Measurements from ENCODE around the gene OR52J3.

The OR52J3 gene

DNA sequence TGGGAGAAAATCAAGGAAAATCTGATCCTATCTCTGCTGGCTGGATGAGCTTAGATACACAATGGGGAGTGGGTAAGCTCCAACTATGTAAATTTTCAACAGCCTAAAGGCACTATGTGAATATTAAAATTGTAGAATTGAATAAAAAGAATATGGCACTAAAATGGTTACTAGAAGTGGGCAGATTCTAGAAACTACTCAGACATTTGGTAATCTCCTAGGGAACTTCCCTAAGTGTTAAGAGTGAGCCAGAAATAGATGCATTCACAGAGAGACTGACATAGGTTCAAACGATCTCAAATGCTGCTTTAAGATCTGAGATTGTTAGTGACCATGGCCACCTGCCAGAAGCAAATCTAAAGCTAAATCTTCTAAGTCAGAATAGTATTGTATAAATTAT lies 18.7 kb downstream of the OR52J3 start (continued):
- no peak for TF ChIP-seq ZNF70 (CRISPR knock-in tag; IDR thresholded peaks at IDR 0.05)
- TF ChIP-seq ZNF565 (CRISPR knock-in tag; conservative IDR thresholded peaks at IDR 0.05; ENCODE audit: low read depth): no peak
- TF ChIP-seq ISL1 (CRISPR knock-in tag; IDR thresholded peaks at IDR 0.05): no peak

DNA sequence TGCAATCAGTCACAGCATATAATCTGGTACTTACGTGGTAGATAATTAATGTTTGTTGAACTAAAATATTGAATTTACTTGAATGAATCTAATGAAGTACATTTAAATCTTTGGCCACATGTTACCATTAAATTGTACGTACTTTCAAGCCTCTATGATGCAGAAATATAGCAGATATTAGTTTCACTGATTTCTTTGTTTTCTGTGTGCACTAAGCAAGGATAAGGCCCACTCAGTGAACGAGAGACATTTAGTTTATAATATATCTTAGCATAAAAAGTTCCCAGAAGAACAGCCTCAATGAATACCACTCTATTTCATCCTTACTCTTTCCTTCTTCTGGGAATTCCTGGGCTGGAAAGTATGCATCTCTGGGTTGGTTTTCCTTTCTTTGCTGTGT lies 22.9 kb downstream of the OR52J3 start, which contains the start of gene OR52E1:
Gene OR52E1 (plus strand): TSS at position 301 of the 400 bp plus-strand sequence.
- ATAC-seq: no peak
- TF ChIP-seq ZNF565 (CRISPR knock-in tag; conservative IDR thresholded peaks at IDR 0.05; ENCODE audit: low read depth) (no peak), ESRRG (CRISPR knock-in tag; IDR thresholded peaks at IDR 0.05) (no peak), BACH2 (CRISPR knock-in tag; IDR thresholded peaks at IDR 0.05; ENCODE audit: borderline replicate concordance) (no peak), GLIS3 (CRISPR knock-in tag; IDR thresholded peaks at IDR 0.05) (no peak), ZFP30 (CRISPR knock-in tag; IDR thresholded peaks at IDR 0.05) (no peak), RARB (CRISPR knock-in tag; IDR thresholded peaks at IDR 0.05) (no peak), ZNF8 (CRISPR knock-in tag; IDR thresholded peaks at IDR 0.05) (no peak), ZFP3 (CRISPR knock-in tag; IDR thresholded peaks at IDR 0.05) (no peak), ZC3H10 (CRISPR knock-in tag; IDR thresholded peaks at IDR 0.05) (no peak), ARNTL (CRISPR knock-in tag; IDR thresholded peaks at IDR 0.05; ENCODE audit: borderline replicate concordance, low read depth) (no peak), TCF4 (CRISPR knock-in tag; IDR thresholded peaks at IDR 0.05; ENCODE audit: borderline replicate concordance) (no peak)
- TF ChIP-seq, protein P1, sequence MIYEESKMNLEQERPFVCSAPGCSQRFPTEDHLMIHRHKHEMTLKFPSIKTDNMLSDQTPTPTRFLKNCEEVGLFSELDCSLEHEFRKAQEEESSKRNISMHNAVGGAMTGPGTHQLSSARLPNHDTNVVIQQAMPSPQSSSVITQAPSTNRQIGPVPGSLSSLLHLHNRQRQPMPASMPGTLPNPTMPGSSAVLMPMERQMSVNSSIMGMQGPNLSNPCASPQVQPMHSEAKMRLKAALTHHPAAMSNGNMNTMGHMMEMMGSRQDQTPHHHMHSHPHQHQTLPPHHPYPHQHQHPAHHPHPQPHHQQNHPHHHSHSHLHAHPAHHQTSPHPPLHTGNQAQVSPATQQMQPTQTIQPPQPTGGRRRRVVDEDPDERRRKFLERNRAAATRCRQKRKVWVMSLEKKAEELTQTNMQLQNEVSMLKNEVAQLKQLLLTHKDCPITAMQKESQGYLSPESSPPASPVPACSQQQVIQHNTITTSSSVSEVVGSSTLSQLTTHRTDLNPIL (CRISPR knock-in tag; IDR thresholded peaks at IDR 0.05; ENCODE audit: low read depth): no peak

DNA sequence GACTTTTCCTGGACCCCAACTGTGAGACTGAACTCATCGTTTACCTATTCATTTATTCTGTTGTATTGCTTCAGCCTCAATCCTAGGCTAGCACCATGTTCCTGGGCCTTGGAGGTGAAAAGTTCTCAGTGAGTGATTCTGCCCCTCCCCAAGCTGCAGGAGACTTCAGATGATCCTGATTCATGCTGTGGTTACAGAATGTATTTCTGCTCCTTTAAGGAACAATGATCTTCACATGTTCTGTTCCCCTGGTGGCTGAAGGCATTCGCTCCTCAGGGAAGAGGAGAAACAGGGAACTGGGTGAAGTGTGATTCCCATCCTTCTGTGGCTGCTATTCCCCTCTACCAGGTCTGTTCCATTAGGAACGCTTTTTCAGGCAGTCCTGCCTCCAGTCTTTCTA lies 25.5 kb downstream of the OR52J3 start:
- TF ChIP-seq RARB (CRISPR knock-in tag; IDR thresholded peaks at IDR 0.05) (no peak), PPARA (CRISPR knock-in tag; IDR thresholded peaks at IDR 0.05; ENCODE audit: borderline replicate concordance) (no peak)
- TF ChIP-seq, protein P1 (CRISPR knock-in tag; IDR thresholded peaks at IDR 0.05; ENCODE audit: low read depth): no peak
- no peak for ATAC-seq

DNA sequence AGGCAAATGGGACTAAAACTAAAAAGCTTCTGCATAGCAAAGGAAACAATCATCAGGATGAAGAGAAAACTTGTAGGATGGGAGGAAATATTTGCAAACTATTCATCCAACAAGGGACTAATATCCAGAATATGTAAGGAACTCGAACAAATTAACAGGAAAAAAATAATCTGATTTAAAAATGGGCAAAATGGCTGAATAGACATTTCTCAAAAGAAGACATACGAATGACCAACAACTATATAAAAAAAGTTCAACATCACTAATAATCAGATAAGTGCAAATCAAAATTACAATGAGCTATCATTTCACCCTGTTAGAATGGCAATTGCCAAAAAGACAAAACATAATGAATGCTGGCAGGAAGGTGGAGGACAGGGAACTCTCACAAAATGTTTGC lies 35.1 kb downstream of the OR52J3 start:
- ATAC-seq: no peak
- TF ChIP-seq, protein P2, sequence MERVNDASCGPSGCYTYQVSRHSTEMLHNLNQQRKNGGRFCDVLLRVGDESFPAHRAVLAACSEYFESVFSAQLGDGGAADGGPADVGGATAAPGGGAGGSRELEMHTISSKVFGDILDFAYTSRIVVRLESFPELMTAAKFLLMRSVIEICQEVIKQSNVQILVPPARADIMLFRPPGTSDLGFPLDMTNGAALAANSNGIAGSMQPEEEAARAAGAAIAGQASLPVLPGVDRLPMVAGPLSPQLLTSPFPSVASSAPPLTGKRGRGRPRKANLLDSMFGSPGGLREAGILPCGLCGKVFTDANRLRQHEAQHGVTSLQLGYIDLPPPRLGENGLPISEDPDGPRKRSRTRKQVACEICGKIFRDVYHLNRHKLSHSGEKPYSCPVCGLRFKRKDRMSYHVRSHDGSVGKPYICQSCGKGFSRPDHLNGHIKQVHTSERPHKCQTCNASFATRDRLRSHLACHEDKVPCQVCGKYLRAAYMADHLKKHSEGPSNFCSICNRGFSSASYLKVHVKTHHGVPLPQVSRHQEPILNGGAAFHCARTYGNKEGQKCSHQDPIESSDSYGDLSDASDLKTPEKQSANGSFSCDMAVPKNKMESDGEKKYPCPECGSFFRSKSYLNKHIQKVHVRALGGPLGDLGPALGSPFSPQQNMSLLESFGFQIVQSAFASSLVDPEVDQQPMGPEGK (CRISPR knock-in tag; IDR thresholded peaks at IDR 0.05; ENCODE audit: borderline replicate concordance): no peak
- TF ChIP-seq PPARA (CRISPR knock-in tag; IDR thresholded peaks at IDR 0.05; ENCODE audit: borderline replicate concordance): no peak
- no peak for TF ChIP-seq GLIS3 (CRISPR knock-in tag; IDR thresholded peaks at IDR 0.05)
- no peak for TF ChIP-seq CSDC2 (CRISPR knock-in tag; IDR thresholded peaks at IDR 0.05)
- no peak for TF ChIP-seq ZNF70 (CRISPR knock-in tag; IDR thresholded peaks at IDR 0.05)
- TF ChIP-seq, protein P1 (CRISPR knock-in tag; IDR thresholded peaks at IDR 0.05; ENCODE audit: low read depth): no peak
- no peak for TF ChIP-seq ZFP3 (CRISPR knock-in tag; IDR thresholded peaks at IDR 0.05)
- TF ChIP-seq OSR1 (CRISPR knock-in tag; IDR thresholded peaks at IDR 0.05): no peak
- TF ChIP-seq, protein P3, sequence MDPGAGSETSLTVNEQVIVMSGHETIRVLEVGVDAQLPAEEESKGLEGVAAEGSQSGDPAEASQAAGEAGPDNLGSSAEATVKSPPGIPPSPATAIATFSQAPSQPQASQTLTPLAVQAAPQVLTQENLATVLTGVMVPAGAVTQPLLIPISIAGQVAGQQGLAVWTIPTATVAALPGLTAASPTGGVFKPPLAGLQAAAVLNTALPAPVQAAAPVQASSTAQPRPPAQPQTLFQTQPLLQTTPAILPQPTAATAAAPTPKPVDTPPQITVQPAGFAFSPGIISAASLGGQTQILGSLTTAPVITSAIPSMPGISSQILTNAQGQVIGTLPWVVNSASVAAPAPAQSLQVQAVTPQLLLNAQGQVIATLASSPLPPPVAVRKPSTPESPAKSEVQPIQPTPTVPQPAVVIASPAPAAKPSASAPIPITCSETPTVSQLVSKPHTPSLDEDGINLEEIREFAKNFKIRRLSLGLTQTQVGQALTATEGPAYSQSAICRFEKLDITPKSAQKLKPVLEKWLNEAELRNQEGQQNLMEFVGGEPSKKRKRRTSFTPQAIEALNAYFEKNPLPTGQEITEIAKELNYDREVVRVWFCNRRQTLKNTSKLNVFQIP (CRISPR knock-in tag; IDR thresholded peaks at IDR 0.05; ENCODE audit: borderline replicate concordance, low read depth): no peak
- no peak for TF ChIP-seq ARNTL (CRISPR knock-in tag; IDR thresholded peaks at IDR 0.05; ENCODE audit: borderline replicate concordance, low read depth)
- no peak for TF ChIP-seq ZC3H10 (CRISPR knock-in tag; IDR thresholded peaks at IDR 0.05)
- no peak for TF ChIP-seq ZFP30 (CRISPR knock-in tag; IDR thresholded peaks at IDR 0.05)
- no peak for TF ChIP-seq RARB (CRISPR knock-in tag; IDR thresholded peaks at IDR 0.05)
- no peak for TF ChIP-seq BACH2 (CRISPR knock-in tag; IDR thresholded peaks at IDR 0.05; ENCODE audit: borderline replicate concordance)
- no peak for TF ChIP-seq SNAI2 (CRISPR knock-in tag; IDR thresholded peaks at IDR 0.05)
- TF ChIP-seq, protein P4, sequence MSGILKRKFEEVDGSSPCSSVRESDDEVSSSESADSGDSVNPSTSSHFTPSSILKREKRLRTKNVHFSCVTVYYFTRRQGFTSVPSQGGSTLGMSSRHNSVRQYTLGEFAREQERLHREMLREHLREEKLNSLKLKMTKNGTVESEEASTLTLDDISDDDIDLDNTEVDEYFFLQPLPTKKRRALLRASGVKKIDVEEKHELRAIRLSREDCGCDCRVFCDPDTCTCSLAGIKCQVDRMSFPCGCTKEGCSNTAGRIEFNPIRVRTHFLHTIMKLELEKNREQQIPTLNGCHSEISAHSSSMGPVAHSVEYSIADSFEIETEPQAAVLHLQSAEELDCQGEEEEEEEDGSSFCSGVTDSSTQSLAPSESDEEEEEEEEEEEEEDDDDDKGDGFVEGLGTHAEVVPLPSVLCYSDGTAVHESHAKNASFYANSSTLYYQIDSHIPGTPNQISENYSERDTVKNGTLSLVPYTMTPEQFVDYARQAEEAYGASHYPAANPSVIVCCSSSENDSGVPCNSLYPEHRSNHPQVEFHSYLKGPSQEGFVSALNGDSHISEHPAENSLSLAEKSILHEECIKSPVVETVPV (CRISPR knock-in tag; IDR thresholded peaks at IDR 0.05): no peak
- TF ChIP-seq TOX (CRISPR knock-in tag; IDR thresholded peaks at IDR 0.05; ENCODE audit: borderline replicate concordance): no peak
- TF ChIP-seq, protein P5, sequence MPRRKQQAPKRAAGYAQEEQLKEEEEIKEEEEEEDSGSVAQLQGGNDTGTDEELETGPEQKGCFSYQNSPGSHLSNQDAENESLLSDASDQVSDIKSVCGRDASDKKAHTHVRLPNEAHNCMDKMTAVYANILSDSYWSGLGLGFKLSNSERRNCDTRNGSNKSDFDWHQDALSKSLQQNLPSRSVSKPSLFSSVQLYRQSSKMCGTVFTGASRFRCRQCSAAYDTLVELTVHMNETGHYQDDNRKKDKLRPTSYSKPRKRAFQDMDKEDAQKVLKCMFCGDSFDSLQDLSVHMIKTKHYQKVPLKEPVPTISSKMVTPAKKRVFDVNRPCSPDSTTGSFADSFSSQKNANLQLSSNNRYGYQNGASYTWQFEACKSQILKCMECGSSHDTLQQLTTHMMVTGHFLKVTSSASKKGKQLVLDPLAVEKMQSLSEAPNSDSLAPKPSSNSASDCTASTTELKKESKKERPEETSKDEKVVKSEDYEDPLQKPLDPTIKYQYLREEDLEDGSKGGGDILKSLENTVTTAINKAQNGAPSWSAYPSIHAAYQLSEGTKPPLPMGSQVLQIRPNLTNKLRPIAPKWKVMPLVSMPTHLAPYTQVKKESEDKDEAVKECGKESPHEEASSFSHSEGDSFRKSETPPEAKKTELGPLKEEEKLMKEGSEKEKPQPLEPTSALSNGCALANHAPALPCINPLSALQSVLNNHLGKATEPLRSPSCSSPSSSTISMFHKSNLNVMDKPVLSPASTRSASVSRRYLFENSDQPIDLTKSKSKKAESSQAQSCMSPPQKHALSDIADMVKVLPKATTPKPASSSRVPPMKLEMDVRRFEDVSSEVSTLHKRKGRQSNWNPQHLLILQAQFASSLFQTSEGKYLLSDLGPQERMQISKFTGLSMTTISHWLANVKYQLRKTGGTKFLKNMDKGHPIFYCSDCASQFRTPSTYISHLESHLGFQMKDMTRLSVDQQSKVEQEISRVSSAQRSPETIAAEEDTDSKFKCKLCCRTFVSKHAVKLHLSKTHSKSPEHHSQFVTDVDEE (CRISPR knock-in tag; IDR thresholded peaks at IDR 0.05): no peak
- TF ChIP-seq TCF4 (CRISPR knock-in tag; IDR thresholded peaks at IDR 0.05; ENCODE audit: borderline replicate concordance): no peak
- no peak for TF ChIP-seq ISL1 (CRISPR knock-in tag; IDR thresholded peaks at IDR 0.05)

All from SK-N-SH treated with all-trans-retinoic acid at 6 μM for 48 hours (cell line).